ENCODE results near the gene ZNF700. TPM values are rescaled to one million over a fixed set of nuclear protein-coding genes. Genes with fewer than 3 reads are reported as not detected.
A peak's percentile ranks its signal among the peaks of the same experiment; 100 is the strongest.

The ZNF700 gene
- total and polyA plus RNA-seq, 3 donors from 2014 or later, result 9.0 to 26.1 (median 22.0) TPM

GRCh38 chr19:11950312-11950711 is 25.4 kb downstream of the ZNF700 start:
- H3K9me3 ChIP-seq, result peaks cover 6% of the 10 kb centered on the region
- TF ChIP-seq CTCF (IDR thresholded peaks at IDR 0.05) (no peak), POLR2A (IDR thresholded peaks at IDR 0.05) (no peak)
- DNase-seq, result no peak
- peaks cover 9% of the 10 kb centered on the region for H3K36me3 ChIP-seq (ENCODE audit: low read depth, missing control alignments)
- no peaks in the 10 kb centered on the region for H3K4me1 ChIP-seq
- intact Hi-C loops (cut with DNase I; ENCODE audit: low total_unique reads), result no loop called here
- H3K27ac ChIP-seq, result no peak overlapping the region
- H3K27me3 ChIP-seq, result no peaks in the 10 kb centered on the region
- no peak overlapping the region for H3K4me3 ChIP-seq
- 96 to 97% methylated on average over 5 of the region's 5 CpGs for WGBS, 2 donors

- intact Hi-C loops (cut with DNase I; ENCODE audit: low total_unique reads), result no loop called here
- Histone ChIP-seq H3K27ac (peak overlapping the region; percentile 83 to 98), H3K9me3 (no peaks in the 10 kb centered on the region), H3K4me3 (peak overlapping the region; percentile 77 to 78), H3K4me1 (peaks cover 16% of the 10 kb centered on the region), H3K27me3 (no peaks in the 10 kb centered on the region), H3K36me3 (ENCODE audit: low read depth, missing control alignments) (no peaks in the 10 kb centered on the region)
- TF ChIP-seq POLR2A (IDR thresholded peaks at IDR 0.05) (no peak), CTCF (IDR thresholded peaks at IDR 0.05) (peak; percentile 64 to 84 (median 70))
- DNase-seq, result peak; percentile 89
- 30 to 38% methylated on average over 21 to 26 of the region's 26 CpGs for WGBS, 2 donors
These were observed 38.9 kb downstream of the ZNF700 start for GRCh38 chr19:11963566-11964355.

GRCh38 chr19:11964496-11964857 is 39.6 kb downstream of the ZNF700 start:
- H3K27me3 ChIP-seq, result no peaks in the 10 kb centered on the region
- H3K36me3 ChIP-seq (ENCODE audit: low read depth, missing control alignments), result no peaks in the 10 kb centered on the region
- intact Hi-C loops (cut with DNase I; ENCODE audit: low total_unique reads), result no loop called here
- H3K27ac ChIP-seq, result peak overlapping the region; percentile 83 to 98
- DNase-seq, result no peak
- TF ChIP-seq POLR2A (IDR thresholded peaks at IDR 0.05) (no peak), CTCF (IDR thresholded peaks at IDR 0.05) (peak in 1 of 3 experiments; percentile 13)
- 0 to 3% methylated on average over 8 of the region's 8 CpGs for WGBS, 2 donors
- peaks cover 16% of the 10 kb centered on the region for H3K4me1 ChIP-seq
- H3K9me3 ChIP-seq, result no peaks in the 10 kb centered on the region
- peak overlapping the region; percentile 77 to 78 for H3K4me3 ChIP-seq

- 0% methylated on average over 19 to 43 of the region's 47 CpGs for WGBS, 2 donors
- DNase-seq, result peak; percentile 98
- Histone ChIP-seq H3K27ac (peak within 1 kb of the TSS; percentile 83 to 98), H3K9me3 (no peaks in the 10 kb centered on the region), H3K27me3 (no peaks in the 10 kb centered on the region), H3K36me3 (ENCODE audit: low read depth, missing control alignments) (no peaks in the 10 kb centered on the region), H3K4me1 (peaks cover 16% of the 10 kb centered on the region), H3K4me3 (peak within 1 kb of the TSS; percentile 77 to 78)
- TF ChIP-seq CTCF (IDR thresholded peaks at IDR 0.05), result no peak
- peak; percentile 26 for TF ChIP-seq POLR2A (IDR thresholded peaks at IDR 0.05)
- intact Hi-C loops (cut with DNase I; ENCODE audit: low total_unique reads), result no loop called here
These were observed 40.1 kb downstream of the ZNF700 start, which contains the start of gene ZNF763 for GRCh38 chr19:11964858-11965645. TSS of gene ZNF763 (plus strand) at chr19:11965040. CDS start at chr19:11965209, 169 bp downstream.
